ENCODE data around the gene PLCB1.

PLCB1 gene

DNA sequence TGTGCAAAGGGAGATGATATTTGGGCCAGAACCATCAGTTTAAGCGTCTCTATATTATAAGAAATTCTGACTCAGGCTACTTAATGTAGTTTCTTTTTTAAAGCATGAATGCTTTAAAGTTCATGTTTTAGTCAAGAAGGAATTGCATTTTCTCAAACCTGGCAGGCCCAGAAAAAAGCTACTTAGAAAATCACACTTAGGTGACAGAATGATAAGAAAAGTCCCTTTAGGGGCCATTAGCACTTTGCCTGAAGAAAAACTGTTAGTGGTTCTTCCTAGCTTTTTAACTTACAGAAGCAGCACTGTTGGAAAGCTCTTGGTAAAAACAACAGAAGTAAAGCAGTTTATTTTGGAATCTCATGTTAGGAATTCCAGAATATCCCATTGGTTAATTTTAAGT lies 387.8 kb downstream of the PLCB1 start:
- no peak for DNase-seq

DNA sequence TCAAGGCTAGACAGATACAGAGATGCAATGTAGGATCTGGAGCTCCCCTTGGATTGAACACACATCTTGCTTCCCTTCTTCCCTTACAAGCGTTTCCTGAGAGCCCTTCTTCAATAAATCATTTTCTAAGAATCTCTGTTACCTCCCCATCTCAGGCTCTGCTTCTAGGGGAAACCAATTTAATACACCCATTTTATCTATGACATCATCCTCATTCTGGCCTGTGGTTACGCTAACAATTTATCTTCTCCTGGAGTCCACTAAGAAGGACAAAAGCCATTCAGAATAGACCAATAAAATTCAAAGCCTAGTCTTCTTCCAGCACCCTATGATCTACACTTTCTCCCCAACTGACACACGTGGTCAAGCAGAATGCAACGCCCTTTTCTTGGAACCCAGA lies 390.1 kb downstream of the PLCB1 start:
- no peak for DNase-seq

DNA sequence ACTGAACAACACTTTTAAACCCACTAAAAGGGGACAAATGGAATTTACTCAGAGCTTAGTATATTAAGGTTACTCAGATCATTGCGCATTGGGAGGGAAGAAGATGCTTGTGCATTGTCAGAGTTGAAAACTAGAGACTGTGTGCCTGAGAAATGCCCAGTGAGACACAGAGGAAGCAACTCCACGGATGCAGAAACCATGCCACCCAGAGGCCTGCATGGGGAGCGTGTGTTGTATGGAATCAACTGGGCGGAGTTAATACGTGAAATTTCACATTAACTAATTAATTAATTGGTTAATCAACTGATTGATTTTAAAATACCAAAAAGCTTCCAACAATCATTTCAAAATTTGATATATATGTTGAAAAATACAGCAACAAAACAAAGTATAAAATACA lies 391.6 kb downstream of the PLCB1 start:
- DNase-seq, result peak; percentile 33

- DNase-seq, result peak; percentile 39
Observed at GRCh38 chr20:8524101-8525016, 392.3 kb downstream of the PLCB1 start.

- no peak for DNase-seq
Observed at GRCh38 chr20:8525017-8525343, 392.9 kb downstream of the PLCB1 start.

- no peak for DNase-seq
Observed at GRCh38 chr20:8526610-8527009, 394.5 kb downstream of the PLCB1 start.

GRCh38 chr20:8527998-8528723 lies 396.1 kb downstream of the PLCB1 start:
- no peak for DNase-seq

DNA sequence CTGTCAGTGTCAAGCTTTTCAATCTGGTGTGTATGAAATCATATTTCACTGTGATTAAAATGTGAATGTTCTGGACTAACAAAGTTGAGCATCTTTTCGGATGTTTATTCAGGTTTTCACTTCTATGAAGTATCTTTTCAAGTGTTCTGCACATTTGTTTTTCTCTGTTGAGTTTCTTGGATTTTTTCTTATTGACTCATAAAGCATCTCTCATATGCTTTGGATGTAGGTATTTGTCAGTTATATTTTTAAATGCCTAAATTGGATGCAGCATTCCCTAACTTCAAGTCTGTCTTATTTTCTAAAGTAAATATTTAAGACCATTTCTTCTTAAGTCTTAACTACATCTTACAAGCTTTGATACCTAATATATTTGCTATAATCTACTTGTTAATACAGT lies 398.0 kb downstream of the PLCB1 start:
- DNase-seq, result no peak

DNA sequence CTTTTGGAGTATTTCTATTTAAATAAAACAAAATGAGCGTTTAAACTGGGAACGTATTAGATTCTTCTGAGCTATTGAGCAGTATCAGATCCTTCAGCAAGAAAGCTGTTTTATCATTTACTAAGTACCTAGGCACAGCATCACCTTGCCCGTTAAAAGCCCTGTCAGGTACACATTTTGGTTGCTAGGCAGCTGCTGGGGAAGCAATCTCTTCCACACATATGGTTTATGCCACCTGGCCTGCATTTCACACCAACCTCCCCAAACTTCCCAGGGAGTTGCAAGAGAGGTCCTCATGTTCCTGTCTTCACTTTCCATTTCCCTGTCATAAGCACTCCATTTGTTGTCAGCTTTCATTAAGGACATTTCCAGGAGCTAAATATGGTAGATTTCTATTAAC lies 400.1 kb downstream of the PLCB1 start:
- no peak for DNase-seq

GRCh38 chr20:8534368-8535160 lies 402.5 kb downstream of the PLCB1 start:
- DNase-seq, result no peak

- DNase-seq, result no peak
Observed at GRCh38 chr20:8535403-8536261, 403.6 kb downstream of the PLCB1 start.

- DNase-seq, result no peak
Observed at GRCh38 chr20:8536262-8536618, 404.2 kb downstream of the PLCB1 start.

GRCh38 chr20:8540466-8540865 lies 408.4 kb downstream of the PLCB1 start:
- no peak for DNase-seq

DNA sequence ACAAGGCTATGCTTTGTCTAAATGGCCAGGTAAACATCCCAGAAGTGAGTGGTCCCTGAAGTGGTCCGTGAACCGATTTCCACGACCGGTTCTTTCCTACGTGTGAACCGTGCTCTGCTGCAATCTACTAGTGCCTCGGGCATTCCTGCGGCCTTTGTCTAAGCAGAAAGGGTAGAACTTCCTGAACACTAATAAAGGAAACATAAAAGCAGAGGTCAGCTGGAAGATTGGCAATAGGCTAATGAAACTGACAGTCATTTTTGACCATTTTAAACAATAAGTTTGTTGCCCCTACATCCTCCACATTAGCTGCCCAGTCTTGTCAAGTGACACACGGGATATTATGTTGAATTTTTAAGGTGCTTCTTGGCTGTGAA lies 410.0 kb downstream of the PLCB1 start:
- peak; percentile 54 for DNase-seq

DNA sequence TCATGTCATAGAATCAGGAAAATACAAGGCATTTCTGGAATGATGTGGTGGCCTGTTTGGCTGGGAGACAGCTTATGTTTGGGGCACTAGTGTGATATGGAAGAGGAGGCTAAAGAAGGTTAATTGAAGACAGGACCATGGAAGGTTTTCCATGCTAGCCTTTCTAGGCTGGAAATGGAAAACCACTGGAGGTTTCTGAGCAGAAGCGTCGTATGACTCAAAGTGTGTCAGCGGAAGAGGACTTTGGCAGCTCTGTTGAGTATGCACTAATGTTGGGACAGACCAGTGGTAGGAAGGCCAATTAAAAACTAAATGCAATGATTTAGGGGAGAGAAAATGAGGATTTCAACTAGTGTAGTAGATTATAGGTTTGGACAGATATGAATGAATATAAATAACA lies 413.1 kb downstream of the PLCB1 start:
- DNase-seq, result no peak

GRCh38 chr20:8547035-8547650 lies 415.1 kb downstream of the PLCB1 start:
- DNase-seq, result no peak

GRCh38 chr20:8547968-8548588 lies 416.0 kb downstream of the PLCB1 start:
- DNase-seq, result no peak

DNA sequence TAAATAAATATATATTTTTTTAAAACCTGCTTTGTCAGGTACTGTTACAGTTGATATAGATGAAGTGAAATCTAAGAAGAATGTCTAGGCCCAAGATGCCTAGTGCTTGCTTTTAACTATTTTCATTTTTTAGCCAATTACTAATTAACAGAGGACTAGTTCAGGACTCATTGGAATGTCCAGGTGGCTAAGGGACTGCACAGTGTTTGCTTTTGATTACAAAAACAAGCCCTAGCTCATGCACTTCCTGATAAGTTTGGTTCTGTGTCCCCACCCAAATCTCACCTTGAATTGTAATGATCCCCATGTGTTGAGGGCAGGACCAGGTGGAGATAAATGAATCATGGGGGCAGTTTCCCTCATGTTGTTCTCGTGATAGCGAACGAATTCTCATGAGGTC lies 417.1 kb downstream of the PLCB1 start:
- no peak for DNase-seq

- DNase-seq, result no peak
Observed at GRCh38 chr20:8557711-8558110, 425.6 kb downstream of the PLCB1 start.

DNA sequence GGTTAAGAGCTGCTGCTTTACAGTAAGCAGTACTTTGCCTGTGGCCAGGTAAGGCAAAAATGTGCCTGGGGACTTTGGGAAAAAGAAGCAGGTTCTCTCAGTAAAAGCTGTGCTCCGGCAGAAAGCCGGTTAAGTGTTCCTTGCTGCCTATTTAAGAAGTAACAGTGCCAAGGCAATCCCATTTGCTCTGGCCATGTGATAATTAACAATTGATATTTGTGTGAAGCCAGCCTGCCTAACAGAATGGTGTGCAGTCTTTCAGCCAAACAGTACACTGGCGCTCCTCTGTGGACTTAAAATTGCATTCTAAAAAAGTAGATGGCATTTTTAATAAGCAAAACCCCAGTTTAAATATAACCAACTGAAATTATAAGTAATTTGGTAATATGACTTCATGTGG lies 430.3 kb downstream of the PLCB1 start:
- no peak for DNase-seq

DNA sequence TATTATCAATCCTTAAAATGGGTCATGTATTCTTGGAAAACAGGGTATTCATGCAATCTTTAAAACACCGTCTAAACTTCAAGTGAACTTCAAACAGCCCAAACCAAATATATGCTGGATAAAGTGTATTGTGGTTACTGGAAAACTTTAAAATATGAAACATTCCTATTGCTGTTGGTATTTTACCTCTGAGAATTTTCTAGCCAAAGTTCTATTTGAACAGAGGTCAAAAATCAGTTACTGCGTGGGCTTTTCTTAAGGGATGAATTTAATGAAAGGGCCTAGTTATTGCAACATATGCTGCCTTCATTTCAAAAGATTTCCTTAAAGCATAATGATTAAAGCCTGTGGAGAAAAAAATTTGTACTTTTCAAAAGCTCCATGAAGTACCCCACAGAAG lies 436.0 kb downstream of the PLCB1 start:
- DNase-seq, result no peak

DNA sequence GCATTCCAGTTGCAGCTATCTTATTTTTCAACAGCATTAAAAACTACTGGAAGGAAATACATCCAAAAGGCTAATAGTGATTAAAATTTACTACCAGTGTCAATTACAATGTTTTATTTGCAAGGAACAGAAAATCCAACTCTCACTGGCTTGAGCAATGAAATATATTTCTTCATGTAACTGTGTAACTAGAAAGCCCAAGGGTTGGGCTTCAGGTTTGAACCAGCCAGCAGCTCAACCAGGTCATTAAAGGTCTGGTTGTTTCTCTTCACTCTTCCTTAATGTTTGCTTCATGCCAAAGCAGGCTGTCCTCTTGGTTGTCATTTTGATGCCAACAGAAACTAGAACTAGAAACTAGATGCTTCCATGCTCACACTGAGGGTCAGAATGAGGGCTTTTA lies 437.7 kb downstream of the PLCB1 start:
- no peak for DNase-seq

Data from eye (tissue), 1 donor.